Measurements from ENCODE around the gene BHLHE40. TPM values are rescaled to one million over a fixed set of nuclear protein-coding genes. Genes with fewer than 3 reads are reported as not detected.

BHLHE40 gene
- polyA plus RNA-seq, 2 of the 4 experiments (the other 2 are of a cell fraction): 102 to 160 TPM

Other genes with a start within 250 kb of the BHLHE40 start
- 51.2 and 85.3 TPM in 2 replicates for gene ARL8B, start 142.9 kb downstream of the BHLHE40 start, polyA plus RNA-seq (2011; rRNA removed)
- 49.5 to 51.7 TPM (median 50.4 TPM) in 3 replicates for gene ARL8B, start 142.9 kb downstream of the BHLHE40 start, polyA plus RNA-seq (2017; fragmentation: RNase III; extraction: RNeasy Plus Mini Kit Qiagen cat#74134 plus additional on column Dnase treatment)
- 39.4 and 40.9 TPM in 2 replicates for gene EDEM1, start 208.3 kb downstream of the BHLHE40 start, polyA plus RNA-seq (2011; rRNA removed)
- 15.2 to 16.8 TPM (median 16.3 TPM) in 3 replicates for gene EDEM1, start 208.3 kb downstream of the BHLHE40 start, polyA plus RNA-seq (2017; fragmentation: RNase III; extraction: RNeasy Plus Mini Kit Qiagen cat#74134 plus additional on column Dnase treatment)